ENCODE results near the gene PIGU. TPM values are rescaled to one million over a fixed set of nuclear protein-coding genes. Genes with fewer than 3 reads are reported as not detected.

Gene PIGU
- total RNA-seq, 1 experiment from 2014 or later, result 25.1 TPM

DNA sequence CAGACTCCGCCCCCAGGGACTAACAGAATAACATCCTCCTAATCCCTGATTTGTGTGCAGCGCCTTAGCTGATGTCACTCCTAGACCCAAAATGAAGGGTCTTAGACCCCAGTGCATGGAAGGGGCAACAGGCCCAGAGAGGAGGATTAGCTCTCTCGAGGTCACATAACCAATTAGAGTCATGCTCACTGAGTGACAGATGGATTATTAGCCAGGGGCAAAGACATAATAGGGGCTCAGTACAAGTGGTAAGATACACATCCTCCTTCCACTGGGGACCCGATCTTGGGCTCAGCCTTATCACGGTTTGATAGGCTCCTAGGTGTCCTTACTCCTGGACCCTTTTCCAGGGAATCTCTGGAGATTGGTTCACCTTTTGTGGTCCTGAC is 28.1 kb upstream of the PIGU start:
- H2AFZ ChIP-seq (ENCODE audit: low read depth, low read length, poor library complexity, severe bottlenecking), result no peak overlapping the region
- TSS peak; percentile 72 for BruUV-seq (replicated peaks)
- no peak for DNase-seq (ENCODE audit: low read depth, low spot score)
- H3K36me3 ChIP-seq (ENCODE audit: control insufficient read depth in 1 of 2, insufficient read depth in 2 of 2, low read length in 2 of 2), result no peaks in the 10 kb centered on the region
- RAD21 ChIA-PET (ENCODE audit: low non-redundant PET in 1 of 2, low total read pairs in 2 of 2, uncharacterized antibody in 2 of 2, unreplicated experiment in 2 of 2), result interaction anchor here in 1 of 2 experiments (1.3 kb wide), 1 partner anchor 392 kb away, joined by 3 read pairs; no protein-coding TSS in a partner anchor
- CTCF ChIA-PET, result interaction anchor here (1.5 to 1.8 kb wide), 3 partner anchors 142 to 515 kb away, joined by 4 to 5 read pairs (median 5); no protein-coding TSS in a partner anchor
- H3K9me3 ChIP-seq (ENCODE audit: control insufficient read depth in 1 of 2, insufficient read depth in 1 of 2, low read depth in 1 of 2, low read length in 2 of 2), result no peaks in the 10 kb centered on the region
- intact Hi-C loops (cut with micrococcal nuclease), result loop anchor here (5.0 kb wide), 1 partner anchor 393 kb away; no protein-coding TSS in a partner anchor
- POLR2A ChIA-PET, result interaction anchor here (1.2 kb wide), 1 partner anchor 199 kb away, joined by 3 read pairs; no protein-coding TSS in a partner anchor
- no peaks in the 10 kb centered on the region for H3K79me2 ChIP-seq (ENCODE audit: insufficient read depth, low read length)
- peaks cover 21 to 43% of the 10 kb centered on the region in 2 experiments for H3K4me1 ChIP-seq (ENCODE audit: control insufficient read depth in 1 of 2, insufficient read depth in 2 of 2, low read length in 2 of 2)
- peak overlapping the region; percentile 81 for H3K9ac ChIP-seq (ENCODE audit: low read length)
- TF ChIP-seq, protein P1, sequence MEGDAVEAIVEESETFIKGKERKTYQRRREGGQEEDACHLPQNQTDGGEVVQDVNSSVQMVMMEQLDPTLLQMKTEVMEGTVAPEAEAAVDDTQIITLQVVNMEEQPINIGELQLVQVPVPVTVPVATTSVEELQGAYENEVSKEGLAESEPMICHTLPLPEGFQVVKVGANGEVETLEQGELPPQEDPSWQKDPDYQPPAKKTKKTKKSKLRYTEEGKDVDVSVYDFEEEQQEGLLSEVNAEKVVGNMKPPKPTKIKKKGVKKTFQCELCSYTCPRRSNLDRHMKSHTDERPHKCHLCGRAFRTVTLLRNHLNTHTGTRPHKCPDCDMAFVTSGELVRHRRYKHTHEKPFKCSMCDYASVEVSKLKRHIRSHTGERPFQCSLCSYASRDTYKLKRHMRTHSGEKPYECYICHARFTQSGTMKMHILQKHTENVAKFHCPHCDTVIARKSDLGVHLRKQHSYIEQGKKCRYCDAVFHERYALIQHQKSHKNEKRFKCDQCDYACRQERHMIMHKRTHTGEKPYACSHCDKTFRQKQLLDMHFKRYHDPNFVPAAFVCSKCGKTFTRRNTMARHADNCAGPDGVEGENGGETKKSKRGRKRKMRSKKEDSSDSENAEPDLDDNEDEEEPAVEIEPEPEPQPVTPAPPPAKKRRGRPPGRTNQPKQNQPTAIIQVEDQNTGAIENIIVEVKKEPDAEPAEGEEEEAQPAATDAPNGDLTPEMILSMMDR (IDR thresholded peaks at IDR 0.05 in 2 of 3, conservative IDR thresholded peaks at IDR 0.05 in 1 of 3; ENCODE audit: borderline replicate concordance in 1 of 3, insufficient read depth in 1 of 3, low read depth in 2 of 3, low read length in 2 of 3), result no peak
- TF ChIP-seq CBX3 (IDR thresholded peaks at IDR 0.05; ENCODE audit: low read depth) (no peak), SRF (IDR thresholded peaks at IDR 0.05; ENCODE audit: low read depth) (no peak), EZH2 (IDR thresholded peaks at IDR 0.05) (no peak), POLR2A (IDR thresholded peaks at IDR 0.05; ENCODE audit: borderline replicate concordance, extremely low read depth, insufficient read depth, insufficient read length) (no peak)
- TF ChIP-seq, protein P2, sequence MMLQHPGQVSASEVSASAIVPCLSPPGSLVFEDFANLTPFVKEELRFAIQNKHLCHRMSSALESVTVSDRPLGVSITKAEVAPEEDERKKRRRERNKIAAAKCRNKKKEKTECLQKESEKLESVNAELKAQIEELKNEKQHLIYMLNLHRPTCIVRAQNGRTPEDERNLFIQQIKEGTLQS (IDR thresholded peaks at IDR 0.05), result no peak
- H3K4me3 ChIP-seq (replicated peaks in 1 of 2; ENCODE audit: low read depth in 1 of 2, low read length in 2 of 2), result peak overlapping the region; percentile 57 to 77
- peak overlapping the region; percentile 99 for H3K4me2 ChIP-seq (ENCODE audit: low read length)
- H4K20me1 ChIP-seq (ENCODE audit: insufficient read depth), result no peaks in the 10 kb centered on the region
- H3K27me3 ChIP-seq (ENCODE audit: insufficient read depth, low read length), result no peaks in the 10 kb centered on the region
- no peaks in the 10 kb centered on the region for H3K9me2 ChIP-seq (ENCODE audit: insufficient read depth)
- no peak for ATAC-seq
- H3K27ac ChIP-seq (ENCODE audit: low read depth, low read length), result peak overlapping the region; percentile 52; the same call in 1 of the 2 replicates
